ENCODE measurements around the gene NUP107.

Gene NUP107

GRCh38 chr12:68771223-68771925 lies 84.6 kb downstream of the NUP107 start:
- no peaks in the 10 kb centered on the region; the same call in 1 of the 2 replicates for H3K36me3 ChIP-seq (replicated peaks)
- in situ Hi-C loops (cut with MboI; ENCODE audit: low sequenced_read_pairs), result no loop called here
- H3K4me3 ChIP-seq, result no peak overlapping the region
- no peaks in the 10 kb centered on the region for H3K27me3 ChIP-seq (ENCODE audit: low read depth)
- DNase-seq (ENCODE audit: low spot score in 2 of 2), result no peak
- H3K4me1 ChIP-seq, result no peaks in the 10 kb centered on the region
- H3K9me3 ChIP-seq, result no peaks in the 10 kb centered on the region

- no peaks in the 10 kb centered on the region for H3K27me3 ChIP-seq (ENCODE audit: low read depth)
- no peaks in the 10 kb centered on the region for H3K36me3 ChIP-seq (replicated peaks)
- no peaks in the 10 kb centered on the region for H3K4me1 ChIP-seq
- in situ Hi-C loops (cut with MboI; ENCODE audit: low sequenced_read_pairs), result no loop called here
- H3K9me3 ChIP-seq, result no peaks in the 10 kb centered on the region
- H3K4me3 ChIP-seq, result no peak overlapping the region
- DNase-seq (ENCODE audit: low spot score in 2 of 2), result no peak
These were observed 85.9 kb downstream of the NUP107 start for GRCh38 chr12:68772714-68773113.

- Histone ChIP-seq H3K9me3 (no peaks in the 10 kb centered on the region), H3K27me3 (ENCODE audit: low read depth) (no peaks in the 10 kb centered on the region), H3K4me1 (no peaks in the 10 kb centered on the region), H3K4me3 (no peak overlapping the region), H3K36me3 (replicated peaks) (no peaks in the 10 kb centered on the region)
- no peak for DNase-seq (ENCODE audit: low spot score in 2 of 2)
- in situ Hi-C loops (cut with MboI; ENCODE audit: low sequenced_read_pairs), result no loop called here
These were observed 86.8 kb downstream of the NUP107 start for GRCh38 chr12:68773582-68773981.

GRCh38 chr12:68775121-68775630 lies 88.4 kb downstream of the NUP107 start:
- DNase-seq (ENCODE audit: low spot score in 2 of 2), result no peak
- in situ Hi-C loops (cut with MboI; ENCODE audit: low sequenced_read_pairs), result no loop called here
- no peak overlapping the region for H3K4me3 ChIP-seq

GRCh38 chr12:68776976-68777610 lies 90.3 kb downstream of the NUP107 start:
- H3K4me3 ChIP-seq, result no peak overlapping the region
- DNase-seq (ENCODE audit: low spot score in 2 of 2), result no peak
- no peaks in the 10 kb centered on the region for H3K4me1 ChIP-seq
- H3K9me3 ChIP-seq, result no peaks in the 10 kb centered on the region
- in situ Hi-C loops (cut with MboI; ENCODE audit: low sequenced_read_pairs), result no loop called here
- no peaks in the 10 kb centered on the region for H3K27me3 ChIP-seq (ENCODE audit: low read depth)
- H3K36me3 ChIP-seq (replicated peaks), result no peaks in the 10 kb centered on the region

More at GRCh38 chr12:68775121-68775630, 88.4 kb downstream of the NUP107 start:
- no peaks in the 10 kb centered on the region for H3K4me1 ChIP-seq
- H3K9me3 ChIP-seq, result no peaks in the 10 kb centered on the region
- no peaks in the 10 kb centered on the region for H3K36me3 ChIP-seq (replicated peaks)
- no peaks in the 10 kb centered on the region for H3K27me3 ChIP-seq (ENCODE audit: low read depth)

- in situ Hi-C loops (cut with MboI; ENCODE audit: low sequenced_read_pairs), result no loop called here
These were observed 92.5 kb downstream of the NUP107 start for GRCh38 chr12:68779280-68779679.

GRCh38 chr12:68780731-68781130 lies 94.0 kb downstream of the NUP107 start:
- Histone ChIP-seq H3K36me3 (replicated peaks) (no peaks in the 10 kb centered on the region), H3K9me3 (no peaks in the 10 kb centered on the region), H3K4me3 (no peak overlapping the region), H3K4me1 (no peaks in the 10 kb centered on the region), H3K27me3 (ENCODE audit: low read depth) (no peaks in the 10 kb centered on the region)
- no peak for DNase-seq (ENCODE audit: low spot score in 2 of 2)
- in situ Hi-C loops (cut with MboI; ENCODE audit: low sequenced_read_pairs), result no loop called here

More at GRCh38 chr12:68779280-68779679, 92.5 kb downstream of the NUP107 start:
- no peak overlapping the region for H3K4me3 ChIP-seq
- H3K27me3 ChIP-seq (ENCODE audit: low read depth), result no peaks in the 10 kb centered on the region
- DNase-seq (ENCODE audit: low spot score in 2 of 2), result no peak
- no peaks in the 10 kb centered on the region for H3K4me1 ChIP-seq
- H3K9me3 ChIP-seq, result no peaks in the 10 kb centered on the region
- H3K36me3 ChIP-seq (replicated peaks), result no peaks in the 10 kb centered on the region

GRCh38 chr12:68781728-68782127 lies 95.0 kb downstream of the NUP107 start:
- Histone ChIP-seq H3K36me3 (replicated peaks) (no peaks in the 10 kb centered on the region), H3K9me3 (no peaks in the 10 kb centered on the region), H3K27me3 (ENCODE audit: low read depth) (no peaks in the 10 kb centered on the region), H3K4me3 (no peak overlapping the region), H3K4me1 (no peaks in the 10 kb centered on the region)
- in situ Hi-C loops (cut with MboI; ENCODE audit: low sequenced_read_pairs), result no loop called here
- no peak for DNase-seq (ENCODE audit: low spot score in 2 of 2)

GRCh38 chr12:68784015-68784414 lies 97.2 kb downstream of the NUP107 start:
- in situ Hi-C loops (cut with MboI; ENCODE audit: low sequenced_read_pairs), result no loop called here
- H3K36me3 ChIP-seq (replicated peaks), result no peaks in the 10 kb centered on the region
- no peaks in the 10 kb centered on the region for H3K4me1 ChIP-seq
- no peaks in the 10 kb centered on the region for H3K27me3 ChIP-seq (ENCODE audit: low read depth)
- no peak overlapping the region for H3K4me3 ChIP-seq
- H3K9me3 ChIP-seq, result no peaks in the 10 kb centered on the region
- DNase-seq (ENCODE audit: low spot score in 2 of 2), result no peak

- Histone ChIP-seq H3K4me3 (no peak overlapping the region), H3K27me3 (ENCODE audit: low read depth) (no peaks in the 10 kb centered on the region), H3K36me3 (replicated peaks) (no peaks in the 10 kb centered on the region), H3K4me1 (no peaks in the 10 kb centered on the region), H3K9me3 (no peaks in the 10 kb centered on the region)
- DNase-seq (ENCODE audit: low spot score in 2 of 2), result no peak
- in situ Hi-C loops (cut with MboI; ENCODE audit: low sequenced_read_pairs), result no loop called here
These were observed 98.6 kb downstream of the NUP107 start for GRCh38 chr12:68785358-68785757.

- Histone ChIP-seq H3K4me1 (no peaks in the 10 kb centered on the region), H3K4me3 (no peak overlapping the region), H3K36me3 (replicated peaks) (no peaks in the 10 kb centered on the region), H3K9me3 (no peaks in the 10 kb centered on the region), H3K27me3 (ENCODE audit: low read depth) (no peaks in the 10 kb centered on the region)
- DNase-seq (ENCODE audit: low spot score in 2 of 2), result no peak
- in situ Hi-C loops (cut with MboI; ENCODE audit: low sequenced_read_pairs), result no loop called here
These were observed 99.0 kb downstream of the NUP107 start for GRCh38 chr12:68785823-68786222.

GRCh38 chr12:68786929-68787328 lies 100.2 kb downstream of the NUP107 start:
- Histone ChIP-seq H3K27me3 (ENCODE audit: low read depth) (no peaks in the 10 kb centered on the region), H3K36me3 (replicated peaks) (no peaks in the 10 kb centered on the region), H3K9me3 (no peaks in the 10 kb centered on the region), H3K4me1 (no peaks in the 10 kb centered on the region), H3K4me3 (no peak overlapping the region)
- DNase-seq (ENCODE audit: low spot score in 2 of 2), result no peak
- in situ Hi-C loops (cut with MboI; ENCODE audit: low sequenced_read_pairs), result no loop called here

GRCh38 chr12:68788554-68789143 lies 101.9 kb downstream of the NUP107 start:
- H3K4me1 ChIP-seq, result no peaks in the 10 kb centered on the region
- no peak overlapping the region for H3K4me3 ChIP-seq
- no peaks in the 10 kb centered on the region for H3K36me3 ChIP-seq (replicated peaks)
- in situ Hi-C loops (cut with MboI; ENCODE audit: low sequenced_read_pairs), result no loop called here
- DNase-seq (ENCODE audit: low spot score in 2 of 2), result no peak
- no peaks in the 10 kb centered on the region for H3K27me3 ChIP-seq (ENCODE audit: low read depth)
- no peaks in the 10 kb centered on the region for H3K9me3 ChIP-seq

Measured in HAP-1 (cell line).